Common myeloid progenitor, CD34-positive (primary cell): Measurements from ENCODE around the gene PDCD5.
A peak's percentile ranks its signal among the peaks of the same experiment; 100 is the strongest.
"Not testable (repeated sequence)": the region's sequence is repeated elsewhere in the genome, so short reads cannot be mapped to it uniquely, and the experiment has no call there.

Experiments used
- CTCF ChIA-PET: fragments of 350-600 bp; sonication (Branson Sonifier 250); formaldehyde crosslinking; loops from one replicate; lab custom pipeline; 2021; ENCODE audit warnings: antibody characterized with exemption; lab: Charles Lee
- POLR2A ChIA-PET: fragments of 350-600 bp; sonication (Branson Sonifier 250); formaldehyde crosslinking; loops from one replicate; lab custom pipeline; 2021; ENCODE audit warnings: antibody characterized with exemption; lab: Charles Lee
- DNase-seq, 3 donors: peaks; one replicate each; pipeline versions ENCODE4 v3.0.0 to v3.0.0-alpha.2; 2013
- H3K27ac ChIP-seq, 2 experiments: 1 replicate in 1 of 2; 2 replicates in 1 of 2; pipeline ENCODE4 v1.7.0; 2013; ENCODE audit warnings: inconsistent platforms in 2 of 2, low read length in 2 of 2, mild to moderate bottlenecking in 2 of 2, low read depth in 1 of 2, moderate library complexity in 1 of 2; ENCODE audit not compliant: severe bottlenecking in 2 of 2, insufficient read depth in 1 of 2, poor library complexity in 1 of 2
- H3K27me3 ChIP-seq, 5 experiments: replicated peaks in 2 of 5; 1 replicate in 3 of 5; 2 replicates in 2 of 5; pipeline versions ENCODE4 v1.6.1 to v1.7.0; 2013; ENCODE audit warnings: low read length in 4 of 5, mild to moderate bottlenecking in 2 of 5, moderate library complexity in 2 of 5, inconsistent platforms in 1 of 5; ENCODE audit not compliant: insufficient read depth in 5 of 5, control insufficient read depth in 4 of 5
- H3K36me3 ChIP-seq, 4 experiments: 1 replicate in 2 of 4; 2 replicates in 2 of 4; pipeline versions ENCODE4 v1.6.1 to v1.7.0; 2013; ENCODE audit warnings: low read length in 3 of 4, control low read depth in 1 of 4, mild to moderate bottlenecking in 1 of 4; ENCODE audit not compliant: control insufficient read depth in 4 of 4, insufficient read depth in 4 of 4
- H3K4me1 ChIP-seq, 4 experiments: 1 replicate in 3 of 4; 2 replicates in 1 of 4; pipeline versions ENCODE4 v1.6.1 to v1.7.1; 2013; ENCODE audit warnings: low read length in 3 of 4, mild to moderate bottlenecking in 3 of 4, control low read depth in 1 of 4, inconsistent platforms in 1 of 4, moderate library complexity in 1 of 4; ENCODE audit not compliant: control insufficient read depth in 4 of 4, insufficient read depth in 4 of 4; ENCODE audit errors: control extremely low read depth in 1 of 4
- H3K4me3 ChIP-seq, 7 experiments: 1 replicate in 4 of 7; 2 replicates in 3 of 7; pipeline versions ENCODE4 v1.5.1 to v1.7.0; 2013; ENCODE audit warnings: mild to moderate bottlenecking in 7 of 7, low read length in 6 of 7, moderate library complexity in 6 of 7, inconsistent platforms in 2 of 7, low read depth in 2 of 7, control low read depth in 1 of 7; ENCODE audit not compliant: insufficient read depth in 4 of 7, control insufficient read depth in 1 of 7; ENCODE audit errors: extremely low read depth in 1 of 7
- H3K9me3 ChIP-seq, 5 experiments: 1 replicate in 4 of 5; 2 replicates in 1 of 5; pipeline versions ENCODE4 v1.6.1 to v1.7.1; 2013; ENCODE audit warnings: low read length in 4 of 5, mild to moderate bottlenecking in 2 of 5, inconsistent platforms in 1 of 5, low read depth in 1 of 5, moderate library complexity in 1 of 5; ENCODE audit not compliant: control insufficient read depth in 4 of 5, insufficient read depth in 2 of 5; ENCODE audit errors: control extremely low read depth in 1 of 5
- WGBS: methylation state at CpG from one replicate; pipeline ENCODE4 v1.1.5; 2013; ENCODE audit not compliant: insufficient coverage; 5-methylcytosine and 5-hydroxymethylcytosine counted together

PDCD5 gene

DNA sequence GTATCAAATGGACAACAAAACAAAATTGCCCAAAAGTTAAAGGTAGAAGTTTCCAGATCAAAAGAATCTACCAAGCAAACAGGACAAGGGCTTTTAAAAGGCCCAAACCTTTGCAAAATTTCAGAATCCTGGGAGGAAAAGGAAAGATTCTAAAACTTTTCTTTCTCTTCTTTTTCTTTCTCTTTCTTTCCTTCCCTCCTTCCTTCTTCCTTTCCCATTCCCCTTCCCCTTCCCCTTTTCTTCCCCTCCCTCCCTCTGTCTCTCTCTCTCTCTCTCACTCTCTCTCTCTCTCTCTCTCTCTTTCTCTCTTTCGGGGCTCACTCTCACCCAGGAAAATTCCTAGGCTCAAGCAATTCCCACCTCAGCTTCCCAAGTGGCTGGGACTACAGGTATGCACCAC is 4.2 kb upstream of the PDCD5 start:
- Histone ChIP-seq H3K27me3 (peaks cover 0 to 4% (median 0%) of the 10 kb centered on the region in 5 experiments), H3K4me1 (peaks cover under 1 to 13% (median 11%) of the 10 kb centered on the region in 4 experiments), H3K4me3 (no peak overlapping the region), H3K27ac (no peak overlapping the region), H3K36me3 (no peaks in the 10 kb centered on the region), H3K9me3 (no peaks in the 10 kb centered on the region)
- POLR2A ChIA-PET, result no interaction called here
- no peak for DNase-seq
- CTCF ChIA-PET, result no interaction called here
- no CpG with 5 or more reads among the region's 1 CpG for WGBS

DNA sequence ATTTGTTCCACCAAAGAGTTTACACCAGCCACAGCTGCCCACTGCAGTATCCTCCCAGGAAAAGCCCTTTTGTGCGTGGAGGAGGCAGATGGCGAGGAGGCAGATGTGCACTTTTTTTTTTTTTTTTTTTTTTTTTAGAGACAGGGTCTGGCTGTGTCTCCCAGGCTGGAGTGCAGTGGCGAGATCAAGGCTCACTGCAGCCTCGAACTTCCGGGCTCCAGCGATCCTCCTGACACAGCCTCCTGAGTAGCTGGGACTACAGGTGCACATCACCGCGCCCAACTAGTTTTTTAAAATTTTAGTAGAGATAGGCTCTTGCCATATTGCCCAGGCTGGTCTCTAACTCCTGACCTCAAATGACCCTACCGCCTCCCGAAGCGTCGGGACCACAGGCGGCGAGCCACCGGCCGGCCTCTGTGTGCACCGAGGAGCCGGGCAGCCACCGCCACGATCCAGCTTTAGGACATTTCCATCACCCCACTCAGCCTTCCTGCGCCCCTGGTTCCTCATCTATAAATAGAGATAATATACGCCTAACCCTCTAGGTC is 563 bp upstream of the PDCD5 start:
- CTCF ChIA-PET, result no interaction called here
- Histone ChIP-seq H3K4me3 (peak overlapping the region; percentile 4 to 87 (median 80)), H3K27me3 (peaks cover 0 to 3% (median 0%) of the 10 kb centered on the region in 5 experiments), H3K36me3 (peaks cover 2 to 21% (median 9%) of the 10 kb centered on the region in 4 experiments), H3K9me3 (no peaks in the 10 kb centered on the region), H3K27ac (no peak overlapping the region), H3K4me1 (peaks cover 6 to 24% (median 21%) of the 10 kb centered on the region in 4 experiments)
- 19% methylated on average over 17 of the region's 22 CpGs for WGBS
- peak in 1 of 3 donors; percentile 15 for DNase-seq
- POLR2A ChIA-PET, result interaction anchor here (0.6 kb wide), 1 partner anchor 14 kb away, joined by 4 read pairs; no protein-coding TSS in a partner anchor

- Histone ChIP-seq H3K4me1 (peaks cover 6 to 33% (median 21%) of the 10 kb centered on the region in 4 experiments), H3K36me3 (peaks cover 12 to 33% (median 17%) of the 10 kb centered on the region in 4 experiments), H3K27ac (peak overlapping the region; percentile 28 to 70), H3K27me3 (peaks cover 0 to 1% (median 0%) of the 10 kb centered on the region in 5 experiments), H3K4me3 (peak overlapping the region; percentile 44 to 87 (median 80)), H3K9me3 (no peaks in the 10 kb centered on the region)
- peak in 2 of 3 donors; percentile 39 for DNase-seq
- 0% methylated on average over 21 of the region's 27 CpGs for WGBS
- POLR2A ChIA-PET, result no interaction called here
- CTCF ChIA-PET, result no interaction called here
These were observed 752 bp downstream of the PDCD5 start for GRCh38 chr19:32581705-32582179.

GRCh38 chr19:32587747-32588504 is 6.9 kb downstream of the PDCD5 start:
- POLR2A ChIA-PET, H3K27ac ChIP-seq, DNase-seq, H3K9me3 ChIP-seq, CTCF ChIA-PET, H3K27me3 ChIP-seq, H3K4me3 ChIP-seq: not testable (repeated sequence)
- no CpG with 5 or more reads among the region's 8 CpGs for WGBS
- Histone ChIP-seq H3K36me3 (peaks cover 11 to 31% (median 21%) of the 10 kb centered on the region in 4 experiments), H3K4me1 (peaks cover 0 to 11% (median under 1%) of the 10 kb centered on the region in 4 experiments)

DNA sequence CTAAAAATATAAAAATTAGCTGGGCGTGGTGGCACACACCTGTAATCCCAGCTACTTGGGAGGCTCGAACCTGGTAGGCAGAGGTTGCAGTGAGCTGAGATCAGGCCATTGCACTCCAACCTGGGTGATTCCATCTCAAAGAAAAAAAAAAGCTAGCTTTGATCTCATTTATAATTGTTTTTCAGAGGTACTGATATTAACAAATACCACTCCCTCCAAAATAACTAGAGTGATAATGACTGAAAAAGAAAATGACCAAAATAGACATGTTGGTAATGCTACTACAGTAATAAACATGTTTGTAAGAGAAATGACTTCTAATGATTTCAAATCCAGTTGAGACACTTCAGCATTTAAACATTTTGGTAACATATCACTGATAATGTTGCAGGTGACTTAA is 13.0 kb downstream of the PDCD5 start:
- H3K4me3 ChIP-seq, result no peak overlapping the region

GRCh38 chr19:32595491-32595890 is 14.5 kb downstream of the PDCD5 start:
- Histone ChIP-seq H3K27ac (no peak overlapping the region), H3K27me3 (no peaks in the 10 kb centered on the region), H3K9me3 (peaks cover 0 to 2% (median 0%) of the 10 kb centered on the region in 5 experiments), H3K4me3 (no peak overlapping the region), H3K4me1 (no peaks in the 10 kb centered on the region), H3K36me3 (peaks cover 26 to 62% (median 49%) of the 10 kb centered on the region in 4 experiments)
- WGBS, result 100% methylated on average over 2 of the region's 6 CpGs
- CTCF ChIA-PET, result interaction anchor here (1.1 kb wide), 1 partner anchor 259 kb away, joined by 3 read pairs; no protein-coding TSS in a partner anchor
- POLR2A ChIA-PET, result no interaction called here
- DNase-seq, result no peak

More for the DNA sequence above, 13.0 kb downstream of the PDCD5 start:
- ChIA-PET POLR2A (no interaction called here), CTCF (interaction anchor here (0.5 to 1.1 kb wide), 3 partner anchors 11 to 89 kb away, joined by 3 read pairs; no protein-coding TSS in a partner anchor)
- Histone ChIP-seq H3K36me3 (peaks cover 22 to 54% (median 42%) of the 10 kb centered on the region in 4 experiments), H3K27ac (no peak overlapping the region), H3K27me3 (no peaks in the 10 kb centered on the region), H3K4me1 (no peaks in the 10 kb centered on the region), H3K9me3 (peaks cover 0 to 2% (median 0%) of the 10 kb centered on the region in 5 experiments)
- 100% methylated on average over 2 of the region's 2 CpGs for WGBS
- no peak for DNase-seq
